Activated CD8-positive, alpha-beta memory T cell treated with anti-CD3 and anti-CD28 coated beads for 4 hours (primary cell): ENCODE results near the gene SLC16A13.
"Not testable (repeated sequence)": the region's sequence is repeated elsewhere in the genome, so short reads cannot be mapped to it uniquely, and the experiment has no call there.

ENCODE experiments used
- DNase-seq, 2 donors: peaks; one replicate each; pipeline ENCODE4 v3.0.0-alpha.2; 2020; ENCODE audit warnings: low read depth in 2 of 2

Gene SLC16A13

DNA sequence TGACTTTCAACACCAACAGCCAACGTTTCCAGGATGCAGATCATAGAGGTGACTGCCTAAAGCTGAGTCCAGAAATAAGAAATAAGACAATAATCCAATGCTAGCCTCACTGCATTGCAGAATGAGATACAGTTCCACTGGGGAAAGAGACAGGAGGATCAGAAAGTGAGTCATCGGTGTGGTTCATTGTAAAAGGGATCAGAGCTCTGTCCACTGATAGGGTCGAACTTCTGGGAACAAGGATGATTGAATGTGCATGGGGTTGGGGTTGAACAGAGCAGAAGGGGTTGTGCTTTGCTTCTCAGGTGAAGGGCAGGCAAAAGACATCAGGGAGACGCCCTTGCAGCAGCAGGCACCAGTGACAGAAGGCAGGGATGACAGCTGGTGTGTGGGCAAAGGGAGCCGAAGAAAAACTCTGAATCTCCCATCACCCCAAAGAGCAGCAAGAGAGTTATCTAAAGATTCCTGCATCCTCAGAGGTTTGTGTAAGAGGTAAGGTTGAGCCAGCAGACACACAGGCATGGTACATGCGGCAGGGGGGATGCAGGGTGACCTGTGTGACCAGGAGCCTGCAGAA is 27.8 kb downstream of the SLC16A13 start:
- DNase-seq, result no peak

GRCh38 chr17:7064261-7064660 is 28.4 kb downstream of the SLC16A13 start:
- no peak for DNase-seq

GRCh38 chr17:7067198-7067597 is 31.4 kb downstream of the SLC16A13 start:
- no peak for DNase-seq

- DNase-seq, result no peak
Observed at GRCh38 chr17:7068268-7068667, 32.5 kb downstream of the SLC16A13 start.

- DNase-seq, result no peak
Observed at GRCh38 chr17:7070712-7071111, 34.9 kb downstream of the SLC16A13 start.

GRCh38 chr17:7072406-7072805 is 36.6 kb downstream of the SLC16A13 start:
- no peak for DNase-seq

GRCh38 chr17:7074931-7075330 is 39.1 kb downstream of the SLC16A13 start:
- DNase-seq, result no peak

- DNase-seq, result no peak
Observed at GRCh38 chr17:7077911-7078546, 42.2 kb downstream of the SLC16A13 start.

GRCh38 chr17:7078711-7079110 is 42.9 kb downstream of the SLC16A13 start:
- no peak for DNase-seq

DNA sequence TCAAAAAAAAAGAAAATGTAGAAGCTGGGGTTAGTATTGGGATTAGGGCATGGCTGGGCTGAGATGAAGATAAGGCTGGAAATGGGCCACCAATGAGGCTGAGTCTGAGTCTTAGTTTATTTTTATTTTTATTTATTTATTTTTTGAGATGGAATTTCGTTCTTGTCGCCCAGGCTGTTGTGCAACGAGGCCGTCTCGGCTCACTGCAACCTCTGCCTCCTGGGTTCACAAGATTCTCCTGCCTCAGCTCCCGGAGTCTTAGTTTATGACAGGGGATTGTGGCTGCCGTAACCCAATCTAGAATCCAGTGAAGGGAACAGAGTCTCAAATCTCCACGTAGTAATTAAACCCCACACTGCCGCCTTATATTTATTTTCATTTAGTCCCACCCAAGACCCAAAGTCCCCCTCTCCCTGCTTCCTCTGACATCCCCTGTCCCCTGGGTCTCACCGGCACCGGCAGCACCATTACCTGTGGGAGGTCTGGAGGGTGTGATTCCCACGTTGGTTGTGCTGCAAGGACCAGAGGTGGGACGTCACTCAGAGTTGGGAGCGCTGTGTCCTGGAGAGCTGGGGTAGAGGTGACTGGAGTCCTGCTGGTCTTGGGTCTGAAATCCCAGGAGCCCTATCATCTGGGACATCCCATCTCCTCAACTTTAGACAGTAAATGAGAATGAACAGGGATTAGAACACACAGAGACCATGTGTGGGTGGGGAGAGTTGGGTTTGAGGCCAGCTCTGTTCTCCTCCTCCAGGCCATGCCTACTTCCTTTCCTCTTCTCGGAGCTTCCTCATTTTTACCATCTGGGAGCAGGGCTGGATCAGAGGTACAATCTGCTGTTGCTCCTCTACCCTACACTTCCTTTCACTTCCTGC is 44.0 kb downstream of the SLC16A13 start, which contains the start of gene CLEC10A:
CLEC10A (minus strand) TSS at position 671 of the 875 bp plus-strand sequence. CDS start 1,439 bp downstream, outside the sequence.
- DNase-seq, result no peak

- no peak for DNase-seq
Observed at GRCh38 chr17:7080456-7081041, 44.7 kb downstream of the SLC16A13 start.

DNA sequence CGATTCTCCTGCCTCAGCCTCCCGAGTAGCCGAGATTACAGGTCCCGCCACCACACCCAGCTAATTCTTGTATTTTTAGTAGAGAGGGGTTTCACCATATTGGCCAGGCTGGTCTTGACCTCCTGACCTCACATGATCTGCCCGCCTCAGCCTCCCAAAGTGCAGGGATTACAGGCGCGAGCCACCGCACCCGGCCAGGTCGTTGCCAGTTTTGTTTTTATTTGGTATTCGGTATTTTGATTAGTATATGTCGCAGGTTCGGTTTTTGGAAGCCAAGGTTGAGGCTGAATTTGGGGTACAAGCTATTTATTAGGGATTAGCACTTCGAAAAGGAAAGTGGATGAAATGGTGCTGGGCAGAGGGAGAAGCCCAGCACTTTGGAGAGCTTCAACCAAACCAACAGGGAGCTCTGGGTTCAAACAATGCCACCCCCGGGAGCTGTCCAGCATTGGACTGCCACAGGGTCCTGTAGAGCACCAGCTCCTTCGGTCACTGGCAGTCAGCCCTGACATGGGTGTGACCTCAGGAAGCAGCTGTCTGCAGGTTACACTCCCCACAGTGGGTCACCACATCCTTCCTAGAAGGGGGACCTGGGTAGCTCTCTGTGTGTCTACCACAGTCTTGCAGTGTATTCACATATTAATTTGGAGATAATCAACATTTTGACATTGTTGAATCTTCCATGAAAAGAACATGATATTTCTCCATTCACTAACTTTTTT is 45.7 kb downstream of the SLC16A13 start:
- peak in 1 of 2 donors; percentile 11 for DNase-seq

DNA sequence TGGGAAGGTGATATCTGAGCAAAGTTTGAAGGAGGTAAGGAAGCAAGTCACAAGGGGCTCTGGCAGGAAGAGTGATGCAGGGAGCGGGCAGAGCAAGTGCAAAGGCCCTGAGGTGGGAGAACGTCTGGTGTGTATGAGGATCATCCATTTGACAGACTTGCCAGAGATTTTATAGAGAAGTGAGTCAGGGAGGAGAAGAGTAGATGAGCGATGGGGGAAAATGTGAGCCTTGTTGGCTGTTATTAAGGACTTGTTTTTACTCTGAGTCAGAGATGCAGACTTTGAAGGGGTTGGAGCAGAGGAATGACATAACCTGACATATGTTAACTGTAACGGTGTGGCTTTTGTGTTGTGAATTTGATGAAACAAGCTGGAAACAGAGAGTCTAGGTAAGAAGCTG is 47.8 kb downstream of the SLC16A13 start:
- no peak for DNase-seq

DNA sequence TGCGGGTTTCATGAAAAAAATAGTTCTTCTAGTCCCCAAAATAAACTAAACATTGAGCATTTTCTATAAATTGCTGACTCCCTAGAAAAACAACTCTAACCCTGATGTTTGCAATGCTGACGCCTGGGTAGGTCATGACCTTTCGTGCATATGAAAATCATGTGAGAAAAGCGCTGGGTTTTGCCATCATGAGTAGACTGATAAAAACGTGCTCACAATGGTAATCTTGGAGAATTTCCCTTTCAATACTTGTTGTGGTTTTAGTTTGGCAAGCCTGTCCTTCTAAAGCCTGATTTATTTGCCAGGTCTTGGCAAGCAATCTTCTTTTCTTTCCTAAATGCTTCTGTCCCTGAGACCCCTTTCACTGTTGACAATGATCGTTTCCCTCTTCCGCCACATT is 48.3 kb downstream of the SLC16A13 start:
- no peak for DNase-seq

DNA sequence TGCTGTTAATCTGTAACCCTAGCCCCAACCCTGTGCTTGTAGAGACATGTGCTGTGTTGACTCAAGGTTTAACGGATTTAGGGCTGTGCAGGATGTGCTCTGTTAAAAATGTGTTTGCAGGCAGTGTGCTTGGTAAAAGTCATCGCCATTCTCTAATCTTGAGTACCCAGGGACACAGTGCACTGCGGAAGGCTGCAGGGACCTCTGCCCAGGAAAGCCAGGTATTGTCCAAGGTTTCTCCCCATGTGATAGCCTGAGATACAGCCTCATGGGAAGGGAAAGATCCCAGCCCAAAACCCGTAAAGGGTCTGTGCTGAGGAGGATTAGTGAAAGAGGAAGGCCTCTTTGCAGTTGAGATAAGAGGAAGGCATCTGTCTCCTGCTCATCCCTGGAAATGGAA is 52.6 kb downstream of the SLC16A13 start:
- DNase-seq, result not testable (repeated sequence)

DNA sequence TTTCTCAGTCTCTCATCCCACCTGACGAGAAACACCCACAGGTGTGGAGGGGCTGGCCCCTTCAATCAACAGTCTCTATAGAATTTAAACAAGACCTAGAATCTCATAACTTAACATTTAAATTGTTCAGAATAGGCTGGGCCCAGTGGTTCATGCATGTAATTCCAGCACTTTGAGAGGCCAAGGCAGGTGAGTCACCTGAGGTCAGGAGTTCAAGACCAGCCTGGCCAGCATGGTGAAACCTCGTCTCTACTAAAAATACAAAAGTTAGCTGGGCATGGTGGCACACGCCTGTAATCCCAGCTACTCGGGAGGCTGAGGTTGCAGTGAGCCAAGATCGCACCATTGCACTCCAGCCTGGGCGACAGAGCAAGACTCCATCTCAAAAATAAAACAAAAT is 53.8 kb downstream of the SLC16A13 start:
- not testable (repeated sequence) for DNase-seq
